ENCODE results near the gene TGFBR3.

The TGFBR3 gene

GRCh38 chr1:91826248-91826647, 59.7 kb downstream of the TGFBR3 start:
- H3K79me2 ChIP-seq (ENCODE audit: insufficient read depth, low read depth): no peaks in the 10 kb centered on the region

GRCh38 chr1:91821126-91821868, 64.7 kb downstream of the TGFBR3 start:
- Histone ChIP-seq H3K4me3 (IDR thresholded peaks at IDR 0.05; ENCODE audit: insufficient read depth, low read depth, low read length) (no peak overlapping the region), H3K9ac (no peak overlapping the region), H3K4me1 (ENCODE audit: low read depth, poor library complexity, severe bottlenecking) (peaks cover 29% of the 10 kb centered on the region), H3K27ac (no peak overlapping the region), H2AFZ (ENCODE audit: low read depth) (no peak overlapping the region), H3K4me2 (no peak overlapping the region), H3K27me3 (ENCODE audit: insufficient read depth, low read depth) (no peaks in the 10 kb centered on the region), H3K36me3 (ENCODE audit: insufficient read depth) (no peaks in the 10 kb centered on the region), H3K79me2 (ENCODE audit: insufficient read depth, low read depth) (no peaks in the 10 kb centered on the region), H4K20me1 (ENCODE audit: insufficient read depth) (no peaks in the 10 kb centered on the region)
- TF ChIP-seq CTCF (conservative IDR thresholded peaks at IDR 0.05; ENCODE audit: low read depth, low read length): no peak

More at GRCh38 chr1:91826248-91826647, 59.7 kb downstream of the TGFBR3 start:
- no peaks in the 10 kb centered on the region for H3K4me1 ChIP-seq (ENCODE audit: low read depth, poor library complexity, severe bottlenecking)
- no peak overlapping the region for H3K9ac ChIP-seq
- H3K4me3 ChIP-seq (IDR thresholded peaks at IDR 0.05; ENCODE audit: insufficient read depth, low read depth, low read length): no peak overlapping the region
- no peaks in the 10 kb centered on the region for H3K36me3 ChIP-seq (ENCODE audit: insufficient read depth)
- no peaks in the 10 kb centered on the region for H4K20me1 ChIP-seq (ENCODE audit: insufficient read depth)
- no peaks in the 10 kb centered on the region for H3K27me3 ChIP-seq (ENCODE audit: insufficient read depth, low read depth)
- no peak for TF ChIP-seq CTCF (conservative IDR thresholded peaks at IDR 0.05; ENCODE audit: low read depth, low read length)
- H3K27ac ChIP-seq: no peak overlapping the region
- H2AFZ ChIP-seq (ENCODE audit: low read depth): no peak overlapping the region
- no peak overlapping the region for H3K4me2 ChIP-seq

- Histone ChIP-seq H3K9ac (no peak overlapping the region), H3K27ac (no peak overlapping the region), H3K27me3 (ENCODE audit: insufficient read depth, low read depth) (no peaks in the 10 kb centered on the region), H3K4me1 (ENCODE audit: low read depth, poor library complexity, severe bottlenecking) (peaks cover 29% of the 10 kb centered on the region), H3K4me3 (IDR thresholded peaks at IDR 0.05; ENCODE audit: insufficient read depth, low read depth, low read length) (no peak overlapping the region), H2AFZ (ENCODE audit: low read depth) (no peak overlapping the region), H3K79me2 (ENCODE audit: insufficient read depth, low read depth) (no peaks in the 10 kb centered on the region), H3K36me3 (ENCODE audit: insufficient read depth) (no peaks in the 10 kb centered on the region), H4K20me1 (ENCODE audit: insufficient read depth) (no peaks in the 10 kb centered on the region), H3K4me2 (no peak overlapping the region)
- TF ChIP-seq CTCF (conservative IDR thresholded peaks at IDR 0.05; ENCODE audit: low read depth, low read length): no peak
Observed at GRCh38 chr1:91819038-91819788, 66.7 kb downstream of the TGFBR3 start.

- Histone ChIP-seq H2AFZ (ENCODE audit: low read depth) (no peak overlapping the region), H3K9ac (no peak overlapping the region), H3K4me2 (peak overlapping the region; percentile 50; the same call in 1 of the 2 replicates), H4K20me1 (ENCODE audit: insufficient read depth) (no peaks in the 10 kb centered on the region), H3K4me3 (IDR thresholded peaks at IDR 0.05; ENCODE audit: insufficient read depth, low read depth, low read length) (no peak overlapping the region), H3K79me2 (ENCODE audit: insufficient read depth, low read depth) (no peaks in the 10 kb centered on the region), H3K27me3 (ENCODE audit: insufficient read depth, low read depth) (no peaks in the 10 kb centered on the region), H3K4me1 (ENCODE audit: low read depth, poor library complexity, severe bottlenecking) (peaks cover 29% of the 10 kb centered on the region), H3K36me3 (ENCODE audit: insufficient read depth) (no peaks in the 10 kb centered on the region), H3K27ac (no peak overlapping the region)
- no peak for TF ChIP-seq CTCF (conservative IDR thresholded peaks at IDR 0.05; ENCODE audit: low read depth, low read length)
Observed at GRCh38 chr1:91818713-91818975, 67.3 kb downstream of the TGFBR3 start.
